GM18511 (cell line): ENCODE measurements around the gene DNAJC17.

Experiments used
- ATAC-seq: cut with Tn5 transposase; IDR thresholded peaks from one replicate; pipeline ENCODE4 v1.9.1; 2021; ENCODE audit warnings: mild to moderate bottlenecking, moderate library complexity; ENCODE audit not compliant: unreplicated experiment

Gene DNAJC17

GRCh38 chr15:40831861-40832260, 24.6 kb upstream of the DNAJC17 start:
- no peak for ATAC-seq

DNA sequence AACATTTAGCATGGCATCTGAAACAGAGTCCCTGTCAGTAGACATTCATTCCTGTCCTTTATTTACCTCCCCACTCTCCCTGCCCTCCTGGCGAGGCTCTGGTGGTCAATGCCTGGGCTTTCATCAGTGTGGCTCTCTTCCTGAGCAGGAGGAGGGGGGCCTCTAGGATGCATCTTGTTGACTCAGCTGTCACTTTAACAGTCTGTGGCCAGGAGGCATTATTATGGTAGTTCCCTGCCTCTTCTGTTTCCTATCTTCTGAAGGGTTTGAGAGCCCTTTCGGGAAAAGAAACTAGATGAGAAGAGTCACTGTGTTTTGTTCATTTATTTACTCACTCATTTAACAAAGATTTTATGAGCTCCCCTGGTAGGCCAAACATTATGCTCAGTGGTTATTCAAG, 23.6 kb upstream of the DNAJC17 start:
- no peak for ATAC-seq

DNA sequence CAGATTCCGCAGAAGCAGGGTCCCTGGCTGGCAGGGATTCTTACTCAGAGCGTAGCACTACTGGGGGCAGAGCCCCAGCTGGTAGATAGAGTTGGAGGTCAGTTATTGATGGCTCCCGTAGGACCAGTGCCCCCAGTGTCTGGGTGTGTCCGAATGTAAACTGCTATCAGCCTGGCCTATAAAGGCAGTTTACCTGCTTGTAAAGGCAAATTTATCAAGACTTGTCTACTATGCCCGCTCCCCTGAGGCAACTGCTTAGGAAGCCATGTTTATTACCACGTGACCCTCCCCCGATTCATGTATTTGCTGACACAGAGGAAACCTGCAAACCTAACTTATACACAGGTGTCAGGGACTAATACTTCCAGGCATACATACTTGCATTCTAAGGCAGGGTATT, 21.8 kb upstream of the DNAJC17 start:
- no peak for ATAC-seq

DNA sequence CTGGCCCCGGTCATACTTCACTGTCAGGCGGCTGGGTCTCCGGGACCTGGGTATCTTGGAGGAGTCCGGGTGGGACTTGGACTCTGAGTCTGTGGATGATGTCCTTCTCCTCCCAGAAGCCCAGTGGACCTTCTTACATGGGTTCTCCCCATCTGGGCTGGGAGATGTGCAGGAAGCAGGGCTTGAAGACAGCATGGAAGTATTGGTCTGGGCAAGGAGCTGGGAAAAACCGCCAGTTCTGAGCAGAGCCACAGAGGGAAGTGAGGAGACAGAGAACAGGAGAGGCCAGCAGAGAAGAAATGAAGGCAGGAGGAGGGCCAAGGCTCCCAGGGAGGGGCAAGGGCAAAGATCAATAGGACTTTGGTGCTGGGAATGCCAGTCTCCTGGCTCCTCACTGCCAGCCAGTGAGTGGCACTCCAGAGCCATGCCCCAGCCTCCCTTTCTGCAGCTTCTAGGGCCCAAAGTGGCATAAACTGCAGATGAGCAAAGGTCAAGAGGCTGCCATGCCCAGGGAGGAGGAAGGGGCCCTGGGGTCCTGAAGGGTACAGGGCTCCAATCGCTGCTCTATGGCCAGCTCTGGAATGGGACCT, 21.3 kb upstream of the DNAJC17 start, which contains the start of gene PPP1R14D:
PPP1R14D (minus strand) TSS at position 262 of the 590 bp plus-strand sequence; CDS start at position 195, 67 bp downstream.
- no peak for ATAC-seq

DNA sequence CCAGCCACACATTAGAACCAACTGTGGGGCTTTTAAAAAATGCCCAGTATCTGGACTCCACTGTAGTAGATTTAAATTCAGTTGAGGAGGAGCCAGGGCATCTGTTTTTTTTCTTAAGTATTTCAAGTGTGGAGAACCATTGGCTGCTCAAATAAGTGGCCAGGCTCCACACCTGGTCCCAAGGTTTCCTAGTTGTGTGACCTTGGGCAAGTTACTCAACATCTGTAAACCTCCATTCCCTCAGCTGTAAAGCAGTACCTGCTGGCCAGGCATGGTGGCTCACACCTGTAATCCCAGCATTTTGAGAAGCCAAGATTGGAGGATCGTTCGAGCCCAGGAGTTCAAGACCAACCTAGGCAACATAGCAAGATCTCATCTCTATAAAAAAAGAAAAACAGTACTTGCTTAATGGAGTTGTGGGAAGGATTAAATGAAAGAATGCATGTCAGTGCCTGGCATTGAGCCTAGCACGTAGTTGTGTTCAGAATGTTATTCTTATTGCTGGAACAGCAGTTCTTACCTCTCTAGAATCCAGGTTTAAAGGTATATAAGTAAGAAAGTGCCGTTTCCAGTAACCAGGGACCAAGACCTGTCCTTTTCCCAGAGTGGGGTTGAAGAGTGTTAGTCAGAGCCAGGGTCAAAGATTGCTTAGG, 19.3 kb upstream of the DNAJC17 start:
- ATAC-seq: no peak

DNA sequence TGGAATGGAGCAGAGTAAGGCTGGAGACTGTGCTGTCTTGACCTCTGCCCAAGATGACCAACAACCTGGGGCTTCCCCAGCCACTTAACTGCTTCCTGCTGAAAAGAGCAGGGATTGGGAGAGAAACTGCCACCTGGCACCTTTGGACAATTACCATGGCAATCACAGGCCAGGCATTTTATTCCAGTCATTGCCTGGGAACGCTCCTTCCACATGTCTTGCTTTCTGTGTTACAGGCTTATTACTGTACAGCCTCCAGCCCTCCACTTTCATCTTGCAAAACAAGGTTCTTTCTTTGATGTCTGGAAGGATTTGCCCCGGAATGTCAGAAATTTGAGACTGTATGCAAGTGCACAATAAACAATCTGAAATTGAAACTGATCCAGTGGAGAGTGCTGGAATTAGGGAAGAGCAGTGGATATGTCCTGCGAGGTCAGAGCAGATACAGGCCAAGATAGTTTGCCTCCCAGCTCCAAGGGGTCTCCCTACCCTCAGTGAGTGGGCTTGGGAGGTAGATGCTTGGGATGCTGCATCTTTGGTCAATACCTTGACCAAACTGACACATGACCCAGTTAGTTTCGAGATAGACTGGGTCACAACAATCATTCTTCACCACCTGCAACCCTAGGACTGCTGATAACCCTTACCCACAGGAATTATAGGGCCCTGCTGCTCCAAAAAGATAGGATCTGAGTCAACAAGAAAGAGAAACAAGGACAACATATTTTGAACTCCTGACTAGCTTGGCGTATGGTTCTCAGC, 18.6 kb upstream of the DNAJC17 start:
- no peak for ATAC-seq

DNA sequence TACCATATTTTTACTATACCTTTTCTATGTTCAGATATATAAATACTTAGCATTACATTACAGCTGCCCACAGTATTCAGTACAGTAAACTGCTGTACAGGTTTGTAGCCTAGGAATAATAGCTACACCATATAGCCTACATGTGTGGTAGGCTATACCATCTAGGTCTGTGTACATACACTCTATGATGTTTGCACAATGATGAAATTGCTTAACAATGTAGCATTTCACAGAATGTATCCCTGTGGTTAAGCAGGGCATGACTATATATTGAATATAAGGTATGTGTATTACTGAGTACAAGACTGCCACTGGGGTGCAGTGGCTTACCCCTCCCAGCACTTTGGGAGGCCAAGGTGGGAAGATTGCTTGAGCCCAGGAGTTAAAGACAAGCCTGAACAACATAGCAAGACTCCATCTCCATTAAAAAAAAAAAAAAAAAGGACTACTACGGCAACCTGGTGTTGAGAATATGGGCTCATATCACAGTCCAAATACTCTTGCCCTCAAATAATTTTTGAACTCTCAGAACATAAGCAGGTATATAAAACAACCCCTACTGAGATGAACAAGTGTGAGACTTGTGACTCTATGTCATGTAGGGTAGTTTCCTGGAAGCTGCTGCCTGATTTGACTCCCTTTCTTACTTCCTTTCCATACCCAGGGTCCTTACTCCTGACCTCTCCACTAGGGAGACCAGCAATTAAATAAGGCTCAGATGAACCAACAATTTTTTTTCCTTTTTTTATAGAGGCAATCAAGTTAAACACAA, 16.5 kb upstream of the DNAJC17 start:
- no peak for ATAC-seq

GRCh38 chr15:40821195-40821594, 13.9 kb upstream of the DNAJC17 start:
- ATAC-seq: no peak

DNA sequence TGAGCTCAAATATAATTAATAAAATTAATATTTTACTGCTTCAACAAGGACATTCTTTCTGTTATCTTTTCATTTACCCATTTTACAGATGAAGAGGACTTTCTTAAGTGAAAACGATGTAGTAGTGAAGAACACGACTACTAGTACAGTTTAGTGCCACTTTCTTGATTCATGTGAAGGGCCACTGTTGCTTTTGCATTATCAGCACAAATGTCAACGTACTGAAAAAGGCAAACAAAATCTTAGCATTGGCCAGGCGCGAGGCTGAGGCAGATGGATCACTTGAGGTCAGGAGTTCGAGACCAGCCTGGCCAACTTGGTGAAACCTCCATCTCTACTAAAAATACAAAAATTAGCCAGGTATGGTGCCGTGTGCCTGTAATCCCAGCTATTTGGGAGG, 11.8 kb upstream of the DNAJC17 start:
- ATAC-seq: no peak

DNA sequence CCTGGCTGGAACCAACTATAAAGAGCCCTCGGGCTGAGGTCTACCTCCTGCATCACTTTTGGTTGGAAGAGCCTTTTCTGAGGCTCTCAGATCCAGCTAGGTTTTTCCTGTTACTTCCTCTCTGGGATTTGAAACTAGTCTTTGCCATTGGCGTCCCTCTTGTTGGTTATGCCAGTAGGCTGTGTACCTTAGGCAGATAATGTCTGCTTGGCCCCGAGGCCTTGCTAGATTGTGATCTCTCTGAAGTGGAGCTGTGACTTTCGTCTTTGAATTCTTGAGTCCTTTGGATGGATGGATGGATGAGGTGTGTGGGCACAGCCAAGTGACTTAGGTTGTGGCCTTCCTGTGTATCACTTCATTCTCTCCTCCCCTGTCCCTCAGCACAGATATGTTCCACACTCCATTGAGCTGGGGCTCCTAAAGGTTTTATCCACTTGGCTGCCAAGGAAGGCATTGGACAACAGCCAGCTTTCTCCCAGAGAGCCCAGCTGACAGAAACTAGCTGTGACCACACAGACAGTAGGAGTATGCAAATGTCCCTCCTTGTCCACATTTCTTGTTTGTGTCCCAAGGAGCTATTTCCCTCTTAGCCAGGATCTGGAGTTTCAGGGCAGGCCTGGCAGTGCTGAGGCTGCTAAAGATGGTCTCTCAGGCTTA, 7.9 kb upstream of the DNAJC17 start:
- no peak for ATAC-seq

- no peak for ATAC-seq
Measured at GRCh38 chr15:40812721-40813425, 5.6 kb upstream of the DNAJC17 start.

GRCh38 chr15:40808861-40809450, 1.7 kb upstream of the DNAJC17 start:
- no peak for ATAC-seq

- no peak for ATAC-seq
Measured at GRCh38 chr15:40807888-40808461, 702 bp upstream of the DNAJC17 start.

DNA sequence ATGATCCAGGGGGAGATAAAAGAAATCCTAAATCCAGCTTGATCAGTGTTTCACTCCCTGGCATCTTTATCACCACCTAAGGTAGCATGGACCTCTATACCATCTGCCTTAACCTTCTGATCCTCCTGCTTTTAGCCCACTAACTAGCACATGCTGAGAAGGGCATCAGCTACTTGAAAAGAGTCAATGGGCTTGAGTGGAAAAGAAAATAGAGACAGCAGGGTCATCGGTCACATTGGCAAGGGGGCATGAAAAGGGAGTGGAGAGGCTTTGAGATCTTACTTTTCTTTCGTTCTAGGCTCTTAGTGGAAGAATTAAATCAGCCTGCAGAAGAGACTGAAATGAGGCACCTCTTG, 623 bp downstream of the DNAJC17 start:
- peak; percentile 3 for ATAC-seq

- ATAC-seq: no peak
Measured at GRCh38 chr15:40803688-40804087, 3.6 kb downstream of the DNAJC17 start.

GRCh38 chr15:40803076-40803475, 4.2 kb downstream of the DNAJC17 start:
- no peak for ATAC-seq

- no peak for ATAC-seq
Measured at GRCh38 chr15:40799523-40799922, 7.8 kb downstream of the DNAJC17 start.

GRCh38 chr15:40796512-40796911, 10.8 kb downstream of the DNAJC17 start:
- ATAC-seq: no peak

DNA sequence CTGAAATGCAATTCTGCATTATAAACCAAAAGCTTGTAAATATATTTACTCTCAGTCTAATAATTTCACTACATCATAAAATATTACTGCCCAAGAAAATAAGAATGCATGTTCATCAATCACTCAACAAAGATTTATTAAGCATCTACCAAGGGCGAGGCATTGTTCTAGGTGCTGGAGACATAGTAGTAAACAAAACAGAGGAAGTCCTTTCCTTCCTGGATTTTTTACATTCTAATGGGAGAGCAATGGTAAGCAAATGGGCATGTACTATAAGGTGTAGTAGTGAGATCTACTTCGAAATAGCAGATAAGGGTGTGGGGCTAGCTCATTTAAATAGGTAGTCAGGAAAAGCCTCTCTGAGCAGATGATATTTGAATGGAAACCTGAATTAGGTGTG, 11.2 kb downstream of the DNAJC17 start:
- ATAC-seq: no peak
